SJCRH30 (cell line): ENCODE measurements around the gene COL27A1. TPM values are rescaled to one million over a fixed set of nuclear protein-coding genes. Genes with fewer than 3 reads are reported as not detected.

ENCODE experiments used
- DNase-seq, 2 experiments: peaks; one replicate each; pipeline ENCODE4 v3.0.0-alpha.2; 2015 to 2020
- H3K27ac ChIP-seq: fragments of 250-450 bp; sonication (Bioruptor Pico); 2 replicates; pipeline ENCODE4 v1.5.1; 2020; ENCODE audit warnings: mild to moderate bottlenecking, moderate library complexity
- H3K27me3 ChIP-seq: fragments of 250-450 bp; sonication (Bioruptor Pico); 2 replicates; pipeline ENCODE4 v1.5.1; 2020; ENCODE audit warnings: mild to moderate bottlenecking, moderate library complexity
- H3K36me3 ChIP-seq: fragments of 250-450 bp; sonication (Bioruptor Pico); 2 replicates; pipeline ENCODE4 v1.5.1; 2020; ENCODE audit warnings: mild to moderate bottlenecking, moderate library complexity
- H3K4me1 ChIP-seq: fragments of 250-450 bp; sonication (Bioruptor Pico); 2 replicates; pipeline ENCODE4 v1.5.1; 2020; ENCODE audit warnings: mild to moderate bottlenecking, moderate library complexity
- H3K4me3 ChIP-seq: fragments of 250-450 bp; sonication (Bioruptor Pico); 2 replicates; pipeline ENCODE4 v1.5.1; 2020; ENCODE audit warnings: mild to moderate bottlenecking, moderate library complexity
- H3K9me3 ChIP-seq: fragments of 250-450 bp; sonication (Bioruptor Pico); replicated peaks from 2 replicates; pipeline ENCODE4 v1.5.1; 2020; ENCODE audit warnings: mild to moderate bottlenecking, moderate library complexity
- total RNA-seq: library from RNA; depleted of rRNA; stranded (reverse); fragments of >200 nt; shearing (Covaris generic); gene quantifications from 2 replicates; pipeline ENCODE4 v1.2.3, GENCODE V29; 2014; rRNA removed

Gene COL27A1
- 13.0 and 18.6 TPM in 2 replicates for total RNA-seq

- peak; percentile 86 to 92 for DNase-seq
- no peaks in the 10 kb centered on the region for H3K36me3 ChIP-seq
- H3K27me3 ChIP-seq = peaks cover 4% of the 10 kb centered on the region; the same call in 1 of the 2 replicates
- peak within 1 kb of the TSS; percentile 78 for H3K4me3 ChIP-seq
- no peaks in the 10 kb centered on the region for H3K4me1 ChIP-seq
- H3K27ac ChIP-seq = no peak within 1 kb of the TSS; the same call in 1 of the 2 replicates
- H3K9me3 ChIP-seq = no peaks in the 10 kb centered on the region
Measured at GRCh38 chr9:114155263-114155994, at the start of gene COL27A1. Gene COL27A1 (plus strand): TSS chr9:114155537. CDS start chr9:114155951, 414 bp downstream.

GRCh38 chr9:114107286-114108001, 47.9 kb upstream of the COL27A1 start:
- Histone ChIP-seq H3K27me3 (no peaks in the 10 kb centered on the region), H3K4me3 (no peak overlapping the region), H3K9me3 (peaks cover 2% of the 10 kb centered on the region; the same call in 1 of the 2 replicates), H3K36me3 (no peaks in the 10 kb centered on the region), H3K27ac (no peak overlapping the region), H3K4me1 (no peaks in the 10 kb centered on the region)
- no peak for DNase-seq

GRCh38 chr9:114108016-114108833, 47.1 kb upstream of the COL27A1 start:
- Histone ChIP-seq H3K27me3 (no peaks in the 10 kb centered on the region), H3K27ac (no peak overlapping the region), H3K36me3 (no peaks in the 10 kb centered on the region), H3K4me3 (no peak overlapping the region), H3K4me1 (no peaks in the 10 kb centered on the region), H3K9me3 (no peaks in the 10 kb centered on the region)
- peak; percentile 88 to 95 for DNase-seq

- Histone ChIP-seq H3K27ac (no peak overlapping the region), H3K9me3 (no peaks in the 10 kb centered on the region), H3K4me3 (no peak overlapping the region), H3K36me3 (no peaks in the 10 kb centered on the region), H3K4me1 (no peaks in the 10 kb centered on the region), H3K27me3 (no peaks in the 10 kb centered on the region)
- no peak for DNase-seq
Measured at GRCh38 chr9:114109124-114109523, 46.2 kb upstream of the COL27A1 start.

- Histone ChIP-seq H3K9me3 (no peaks in the 10 kb centered on the region), H3K4me1 (no peaks in the 10 kb centered on the region), H3K27ac (no peak overlapping the region), H3K4me3 (no peak overlapping the region), H3K36me3 (no peaks in the 10 kb centered on the region), H3K27me3 (peaks cover 8% of the 10 kb centered on the region; the same call in 1 of the 2 replicates)
- no peak for DNase-seq
Measured at GRCh38 chr9:114110180-114110579, 45.2 kb upstream of the COL27A1 start.

GRCh38 chr9:114112325-114112724, 43.0 kb upstream of the COL27A1 start:
- Histone ChIP-seq H3K27ac (no peak overlapping the region), H3K27me3 (peaks cover 19% of the 10 kb centered on the region), H3K36me3 (no peaks in the 10 kb centered on the region), H3K4me1 (peaks cover 3% of the 10 kb centered on the region), H3K9me3 (no peaks in the 10 kb centered on the region), H3K4me3 (no peak overlapping the region)
- no peak for DNase-seq

- H3K27me3 ChIP-seq = peaks cover 26% of the 10 kb centered on the region
- H3K9me3 ChIP-seq = no peaks in the 10 kb centered on the region
- H3K4me1 ChIP-seq = peaks cover 3% of the 10 kb centered on the region
- DNase-seq = peak in 1 of 2 experiments; percentile 41
- no peak overlapping the region for H3K4me3 ChIP-seq
- H3K27ac ChIP-seq = no peak overlapping the region
- no peaks in the 10 kb centered on the region for H3K36me3 ChIP-seq
Measured at GRCh38 chr9:114112778-114113584, 42.4 kb upstream of the COL27A1 start.

GRCh38 chr9:114114364-114114763, 41.0 kb upstream of the COL27A1 start:
- H3K4me3 ChIP-seq = no peak overlapping the region
- no peaks in the 10 kb centered on the region for H3K9me3 ChIP-seq
- H3K4me1 ChIP-seq = peaks cover 3% of the 10 kb centered on the region
- H3K27me3 ChIP-seq = peaks cover 39% of the 10 kb centered on the region
- H3K27ac ChIP-seq = no peak overlapping the region
- H3K36me3 ChIP-seq = no peaks in the 10 kb centered on the region
- DNase-seq = no peak

GRCh38 chr9:114115654-114116125, 39.6 kb upstream of the COL27A1 start:
- H3K4me3 ChIP-seq = no peak overlapping the region
- H3K27me3 ChIP-seq = peaks cover 39% of the 10 kb centered on the region
- H3K4me1 ChIP-seq = peaks cover 3% of the 10 kb centered on the region
- no peak overlapping the region for H3K27ac ChIP-seq
- peak in 1 of 2 experiments; percentile 58 for DNase-seq
- no peaks in the 10 kb centered on the region for H3K9me3 ChIP-seq
- no peaks in the 10 kb centered on the region for H3K36me3 ChIP-seq

GRCh38 chr9:114116126-114116747, 39.1 kb upstream of the COL27A1 start:
- H3K4me1 ChIP-seq = peaks cover 3% of the 10 kb centered on the region
- no peak overlapping the region for H3K27ac ChIP-seq
- DNase-seq = no peak

GRCh38 chr9:114117614-114117995, 37.7 kb upstream of the COL27A1 start:
- H3K27ac ChIP-seq = no peak overlapping the region
- H3K36me3 ChIP-seq = no peaks in the 10 kb centered on the region
- H3K4me1 ChIP-seq = peaks cover 3% of the 10 kb centered on the region
- H3K27me3 ChIP-seq = peaks cover 48% of the 10 kb centered on the region
- no peak overlapping the region for H3K4me3 ChIP-seq
- H3K9me3 ChIP-seq = no peaks in the 10 kb centered on the region
- DNase-seq = no peak

More at GRCh38 chr9:114116126-114116747, 39.1 kb upstream of the COL27A1 start:
- H3K4me3 ChIP-seq = no peak overlapping the region
- peaks cover 39% of the 10 kb centered on the region for H3K27me3 ChIP-seq
- no peaks in the 10 kb centered on the region for H3K36me3 ChIP-seq
- H3K9me3 ChIP-seq = no peaks in the 10 kb centered on the region

- H3K36me3 ChIP-seq = no peaks in the 10 kb centered on the region
- H3K4me3 ChIP-seq = no peak overlapping the region
- peaks cover 48% of the 10 kb centered on the region for H3K27me3 ChIP-seq
- peaks cover 3% of the 10 kb centered on the region for H3K4me1 ChIP-seq
- H3K27ac ChIP-seq = no peak overlapping the region
- DNase-seq = no peak
- no peaks in the 10 kb centered on the region for H3K9me3 ChIP-seq
Measured at GRCh38 chr9:114117996-114118830, 37.1 kb upstream of the COL27A1 start.
